Measurements from ENCODE around the gene DEPDC5.

GRCh38 chr22:31911565-31912406 is 158.0 kb downstream of the DEPDC5 start:
- TF ChIP-seq, protein P1, sequence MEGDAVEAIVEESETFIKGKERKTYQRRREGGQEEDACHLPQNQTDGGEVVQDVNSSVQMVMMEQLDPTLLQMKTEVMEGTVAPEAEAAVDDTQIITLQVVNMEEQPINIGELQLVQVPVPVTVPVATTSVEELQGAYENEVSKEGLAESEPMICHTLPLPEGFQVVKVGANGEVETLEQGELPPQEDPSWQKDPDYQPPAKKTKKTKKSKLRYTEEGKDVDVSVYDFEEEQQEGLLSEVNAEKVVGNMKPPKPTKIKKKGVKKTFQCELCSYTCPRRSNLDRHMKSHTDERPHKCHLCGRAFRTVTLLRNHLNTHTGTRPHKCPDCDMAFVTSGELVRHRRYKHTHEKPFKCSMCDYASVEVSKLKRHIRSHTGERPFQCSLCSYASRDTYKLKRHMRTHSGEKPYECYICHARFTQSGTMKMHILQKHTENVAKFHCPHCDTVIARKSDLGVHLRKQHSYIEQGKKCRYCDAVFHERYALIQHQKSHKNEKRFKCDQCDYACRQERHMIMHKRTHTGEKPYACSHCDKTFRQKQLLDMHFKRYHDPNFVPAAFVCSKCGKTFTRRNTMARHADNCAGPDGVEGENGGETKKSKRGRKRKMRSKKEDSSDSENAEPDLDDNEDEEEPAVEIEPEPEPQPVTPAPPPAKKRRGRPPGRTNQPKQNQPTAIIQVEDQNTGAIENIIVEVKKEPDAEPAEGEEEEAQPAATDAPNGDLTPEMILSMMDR (IDR thresholded peaks at IDR 0.05; ENCODE audit: borderline replicate concordance, extremely low read depth, low read length, poor library complexity, severe bottlenecking) = no peak
- TF ChIP-seq EZH2 (IDR thresholded peaks at IDR 0.05; ENCODE audit: borderline replicate concordance, low read depth, low read length, severe bottlenecking) = no peak

Measured in DND-41 (cell line).